HG03196 (cell line): ENCODE results near the gene PEAR1.

Experiments
- ATAC-seq: cut with Tn5 transposase; IDR thresholded peaks from one replicate; pipeline ENCODE4 v1.9.1; 2021; ENCODE audit not compliant: unreplicated experiment

The PEAR1 gene

GRCh38 chr1:156899956-156900718 lies 6.6 kb downstream of the PEAR1 start:
- no peak for ATAC-seq

DNA sequence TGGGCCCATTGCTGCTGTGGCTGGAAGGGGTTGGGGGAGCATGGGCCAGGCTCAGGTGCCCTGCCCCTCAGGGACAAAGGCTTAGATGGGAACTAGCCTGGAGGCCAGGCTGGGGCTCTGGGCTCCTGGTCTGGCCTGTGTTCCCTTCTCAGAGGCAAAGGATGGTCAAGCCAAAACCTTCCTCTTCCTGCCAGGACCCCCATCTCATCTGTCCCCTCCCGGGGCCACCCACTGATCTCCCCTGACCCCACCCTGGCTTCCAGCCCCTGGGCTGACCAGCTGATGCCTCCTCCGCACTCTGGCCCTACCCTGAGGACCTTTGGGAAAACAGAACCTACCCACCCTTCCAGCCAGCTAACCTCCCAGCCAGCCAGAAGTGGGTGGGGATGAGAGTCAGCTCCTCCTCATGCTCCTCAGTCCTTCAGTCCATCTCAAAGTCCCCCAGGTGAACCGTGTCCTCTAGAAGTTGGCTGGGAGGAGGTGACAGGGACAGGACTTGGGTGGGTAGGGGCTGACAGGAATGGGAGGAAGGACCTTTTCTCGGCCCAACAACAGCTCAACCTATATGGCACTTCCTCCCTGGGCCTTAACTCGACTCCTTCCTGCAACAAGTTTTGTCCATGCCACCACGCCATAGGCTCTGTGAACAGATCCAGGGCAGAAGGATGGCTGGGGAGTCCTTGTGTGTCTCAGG lies 7.5 kb downstream of the PEAR1 start:
- no peak for ATAC-seq

DNA sequence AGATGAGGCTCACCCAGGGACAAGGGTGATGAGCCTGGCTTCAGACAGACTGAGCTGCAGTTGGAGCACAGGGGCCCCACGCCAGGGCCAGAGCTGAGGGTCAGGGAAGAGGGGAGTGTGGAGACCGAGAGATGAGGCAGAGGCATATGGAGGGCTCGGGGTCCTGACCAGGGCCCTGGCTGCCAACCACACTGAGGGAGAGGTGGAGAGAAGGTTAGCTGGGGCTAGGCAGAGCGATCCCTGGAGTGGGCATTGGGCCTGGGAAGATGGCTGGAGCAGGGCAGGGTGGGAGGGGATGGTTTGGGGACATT lies 8.0 kb downstream of the PEAR1 start:
- no peak for ATAC-seq

GRCh38 chr1:156901966-156902915 lies 8.7 kb downstream of the PEAR1 start:
- no peak for ATAC-seq

- no peak for ATAC-seq
Observed at GRCh38 chr1:156903328-156904091, 10.0 kb downstream of the PEAR1 start.

DNA sequence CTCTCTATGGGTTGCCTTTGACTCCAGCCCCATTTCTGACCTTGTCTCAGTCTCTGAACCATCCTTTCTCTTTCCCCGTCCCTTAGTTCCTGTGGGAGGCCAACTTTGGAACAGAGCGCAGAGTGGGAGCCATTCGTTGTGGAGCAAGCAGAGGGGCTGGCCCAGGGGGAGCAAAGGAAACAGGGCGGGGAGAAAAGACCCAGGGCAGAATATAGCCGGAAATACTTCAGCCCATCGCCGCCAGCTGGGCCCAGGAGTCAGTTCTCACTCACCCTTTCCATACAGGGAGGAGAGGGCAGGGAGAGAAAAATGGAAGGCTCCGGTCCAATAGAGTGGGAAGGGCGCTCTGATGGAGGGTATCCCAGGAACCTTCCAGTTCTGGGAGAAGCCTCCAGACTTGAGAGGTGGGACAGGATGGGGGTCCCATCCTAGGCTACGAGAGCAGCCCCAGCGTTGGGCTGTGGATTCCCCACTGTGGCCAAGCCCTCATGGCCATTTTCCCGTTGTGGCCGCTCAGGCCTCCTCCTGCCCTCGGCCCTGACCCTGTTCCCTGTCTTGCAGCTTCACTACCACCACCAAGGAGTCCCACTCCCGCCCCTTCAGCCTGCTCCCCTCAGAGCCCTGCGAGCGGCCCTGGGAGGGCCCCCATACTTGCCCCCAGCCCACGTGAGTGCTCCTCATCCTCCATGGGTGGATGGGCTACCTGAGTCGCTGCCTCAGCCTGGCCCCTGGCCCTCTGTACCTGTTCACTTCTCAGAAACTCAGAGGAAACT lies 10.9 kb downstream of the PEAR1 start:
- no peak for ATAC-seq

GRCh38 chr1:156905176-156905575 lies 11.7 kb downstream of the PEAR1 start:
- no peak for ATAC-seq

DNA sequence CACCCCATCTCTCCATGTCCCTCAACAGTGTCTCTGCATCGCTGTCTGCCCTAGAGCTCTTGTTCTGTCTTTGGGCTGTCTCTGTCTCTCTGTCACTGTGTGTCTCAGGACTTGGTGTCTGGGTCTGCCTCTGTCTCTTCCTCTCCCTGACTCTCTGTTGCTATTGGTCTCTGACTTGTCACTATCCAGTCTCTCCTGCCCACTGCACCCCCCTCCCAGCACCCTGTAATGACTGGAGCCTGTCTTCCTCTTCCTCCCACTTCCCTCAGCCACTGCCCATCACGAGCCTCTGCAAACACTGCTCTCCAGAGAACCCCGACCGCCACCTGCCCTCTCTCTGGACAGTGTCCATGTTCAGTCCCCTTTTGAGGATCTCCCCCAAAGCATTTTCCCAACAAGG lies 12.1 kb downstream of the PEAR1 start:
- no peak for ATAC-seq

DNA sequence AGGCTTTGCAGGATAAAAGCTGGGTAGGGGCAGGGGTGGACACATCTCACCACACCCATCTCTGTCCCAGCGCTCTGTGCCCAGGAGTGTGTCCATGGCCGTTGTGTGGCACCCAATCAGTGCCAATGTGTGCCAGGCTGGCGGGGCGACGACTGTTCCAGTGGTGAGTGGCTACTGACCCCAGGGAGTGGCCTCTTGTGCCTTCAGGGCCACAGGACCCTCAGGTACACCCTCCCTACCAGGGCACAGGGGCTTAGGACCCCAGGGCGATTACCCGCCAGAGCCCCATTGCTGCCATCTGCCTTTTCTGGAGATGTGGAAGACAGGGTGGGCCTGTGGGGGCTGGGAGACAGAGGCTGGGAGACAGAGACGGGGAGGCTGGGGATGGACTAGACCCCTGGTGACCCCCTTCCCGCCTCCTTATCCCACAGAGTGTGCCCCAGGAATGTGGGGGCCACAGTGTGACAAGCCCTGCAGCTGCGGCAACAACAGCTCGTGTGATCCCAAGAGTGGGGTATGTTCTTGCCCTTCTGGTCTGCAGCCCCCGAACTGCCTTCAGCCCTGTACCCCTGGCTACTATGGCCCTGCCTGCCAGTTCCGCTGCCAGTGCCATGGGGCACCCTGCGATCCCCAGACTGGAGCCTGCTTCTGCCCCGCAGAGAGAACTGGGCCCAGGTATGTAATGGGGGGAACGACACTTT lies 12.8 kb downstream of the PEAR1 start:
- no peak for ATAC-seq

DNA sequence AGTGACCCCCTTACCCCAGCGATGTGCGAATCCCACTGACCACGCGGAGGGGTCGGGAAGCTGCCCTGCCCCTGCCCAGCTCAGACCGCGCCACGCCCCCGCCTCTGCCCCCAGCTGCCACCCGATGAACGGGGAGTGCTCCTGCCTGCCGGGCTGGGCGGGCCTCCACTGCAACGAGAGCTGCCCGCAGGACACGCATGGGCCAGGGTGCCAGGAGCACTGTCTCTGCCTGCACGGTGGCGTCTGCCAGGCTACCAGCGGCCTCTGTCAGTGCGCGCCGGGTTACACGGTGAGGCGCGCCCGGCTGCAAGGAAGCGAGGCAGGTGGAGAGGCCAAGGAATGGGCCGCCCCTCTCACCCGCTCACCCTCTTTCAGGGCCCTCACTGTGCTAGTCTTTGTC lies 15.0 kb downstream of the PEAR1 start:
- no peak for ATAC-seq

- no peak for ATAC-seq
Observed at GRCh38 chr1:156908955-156909354, 15.4 kb downstream of the PEAR1 start.

- ATAC-seq: no peak
Observed at GRCh38 chr1:156909671-156910070, 16.2 kb downstream of the PEAR1 start.

GRCh38 chr1:156910309-156910782 lies 16.8 kb downstream of the PEAR1 start:
- ATAC-seq: no peak

- ATAC-seq: no peak
Observed at GRCh38 chr1:156911577-156912298, 18.2 kb downstream of the PEAR1 start.

DNA sequence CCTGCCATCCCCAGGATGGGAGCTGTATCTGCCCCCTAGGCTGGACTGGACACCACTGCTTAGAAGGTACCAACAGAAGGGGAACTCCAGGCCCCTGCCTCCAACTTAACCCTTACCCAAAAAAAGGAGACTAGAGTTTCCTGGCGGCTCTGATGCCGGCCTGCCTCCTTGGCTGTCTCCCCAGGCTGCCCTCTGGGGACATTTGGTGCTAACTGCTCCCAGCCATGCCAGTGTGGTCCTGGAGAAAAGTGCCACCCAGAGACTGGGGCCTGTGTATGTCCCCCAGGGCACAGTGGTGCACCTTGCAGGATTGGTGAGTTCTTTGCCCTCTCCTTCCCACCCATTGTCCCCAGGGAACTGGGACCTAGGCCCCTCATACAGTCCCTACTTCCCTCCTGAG lies 18.8 kb downstream of the PEAR1 start:
- no peak for ATAC-seq

DNA sequence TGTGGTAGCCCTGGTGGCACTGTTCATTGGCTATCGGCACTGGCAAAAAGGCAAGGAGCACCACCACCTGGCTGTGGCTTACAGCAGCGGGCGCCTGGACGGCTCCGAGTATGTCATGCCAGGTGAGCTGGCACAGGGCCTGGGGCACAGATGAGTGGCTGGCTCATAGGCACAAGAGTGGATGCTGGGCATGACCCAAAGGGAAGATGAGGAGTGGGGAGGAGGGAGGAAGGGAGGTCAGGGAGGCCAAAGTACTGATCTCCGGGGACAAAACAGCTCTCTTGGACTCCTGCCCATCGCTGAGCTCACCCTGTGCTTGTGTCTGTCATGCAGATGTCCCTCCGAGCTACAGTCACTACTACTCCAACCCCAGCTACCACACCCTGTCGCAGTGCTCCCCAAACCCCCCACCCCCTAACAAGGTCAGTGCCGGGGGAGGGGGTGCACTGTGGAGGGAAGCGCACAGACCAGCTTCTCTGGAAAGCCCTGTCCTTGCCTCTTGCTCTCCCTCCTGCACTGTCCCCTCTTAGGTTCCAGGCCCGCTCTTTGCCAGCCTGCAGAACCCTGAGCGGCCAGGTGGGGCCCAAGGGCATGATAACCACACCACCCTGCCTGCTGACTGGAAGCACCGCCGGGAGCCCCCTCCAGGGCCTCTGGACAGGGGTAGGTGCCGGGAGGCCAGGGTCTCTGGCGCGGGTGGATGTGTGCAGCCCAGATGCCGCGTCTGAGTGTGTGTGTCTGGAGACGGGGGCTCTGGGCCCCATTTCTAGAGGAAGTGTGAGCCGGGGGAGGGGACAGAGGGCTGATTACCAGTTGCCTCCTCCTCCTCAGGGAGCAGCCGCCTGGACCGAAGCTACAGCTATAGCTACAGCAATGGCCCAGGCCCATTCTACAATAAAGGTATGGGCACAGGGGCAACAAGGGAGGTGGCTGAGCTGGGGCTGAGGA lies 19.6 kb downstream of the PEAR1 start:
- no peak for ATAC-seq

- no peak for ATAC-seq
Observed at GRCh38 chr1:156913809-156914387, 20.4 kb downstream of the PEAR1 start.
